Astrocyte of the spinal cord (primary cell): ENCODE data around the gene PPP1R1C.

Experiments used
- DNase-seq: peaks from one replicate; pipeline ENCODE4 v3.0.0; 2011; ENCODE audit warnings: low read depth, low spot score
- H3K4me3 ChIP-seq: 2 replicates; pipeline ENCODE4 v1.5.1; 2011; ENCODE audit warnings: low read depth, mild to moderate bottlenecking, low read length, moderate library complexity
- CTCF ChIP-seq: IDR thresholded peaks from 2 replicates; pipeline ENCODE4 v1.5.1; 2012; ENCODE audit warnings: low read depth, mild to moderate bottlenecking, low read length, inconsistent platforms
- in situ Hi-C: cut with HindIII; loops from 2 replicates; pipeline ENCODE4 v1.10.0; 2017; ENCODE audit warnings: low sequenced_read_pairs

Gene PPP1R1C

GRCh38 chr2:181984814-181985631 lies 630 bp upstream of the PPP1R1C start:
- no peak overlapping the region for H3K4me3 ChIP-seq
- in situ Hi-C loops: no loop called here
- TF ChIP-seq CTCF: no peak
- DNase-seq: peak; percentile 6

- in situ Hi-C loops: no loop called here
- H3K4me3 ChIP-seq: no peak overlapping the region
- no peak for DNase-seq
- no peak for TF ChIP-seq CTCF
These were observed 2.7 kb downstream of the PPP1R1C start for GRCh38 chr2:181988154-181988924.

- in situ Hi-C loops: no loop called here
- TF ChIP-seq CTCF: no peak
- no peak for DNase-seq
- H3K4me3 ChIP-seq: no peak overlapping the region
These were observed 3.4 kb downstream of the PPP1R1C start for GRCh38 chr2:181989099-181989498.

- H3K4me3 ChIP-seq: no peak overlapping the region
- in situ Hi-C loops: no loop called here
- no peak for DNase-seq
- TF ChIP-seq CTCF: no peak
These were observed 5.7 kb downstream of the PPP1R1C start for GRCh38 chr2:181991171-181991885.

GRCh38 chr2:181992776-181993175 lies 7.1 kb downstream of the PPP1R1C start:
- DNase-seq: no peak
- TF ChIP-seq CTCF: no peak
- in situ Hi-C loops: no loop called here
- no peak overlapping the region for H3K4me3 ChIP-seq

- TF ChIP-seq CTCF: no peak
- DNase-seq: no peak
- H3K4me3 ChIP-seq: no peak overlapping the region
- in situ Hi-C loops: no loop called here
These were observed 9.6 kb downstream of the PPP1R1C start for GRCh38 chr2:181995289-181995688.
